IMR-90 (cell line): ENCODE results near the gene FBXL5.

Source experiments
- NFE2L2 ChIP-seq: fragments of 150-350 bp; IDR thresholded peaks from 2 replicates; pipeline ENCODE4 v1.6.1; 2016; ENCODE audit warnings: low read depth, mild to moderate bottlenecking, low read length
- RCOR1 ChIP-seq: IDR thresholded peaks from 2 replicates; pipeline ENCODE4 v1.6.1; 2012; ENCODE audit warnings: mild to moderate bottlenecking, low read length, improper control_type of control experiment; ENCODE audit not compliant: insufficient replicate concordance

GRCh38 chr4:15674926-15675325 lies 19.8 kb upstream of the FBXL5 start:
- TF ChIP-seq NFE2L2 (no peak), RCOR1 (no peak)
